Measurements from ENCODE around the gene ZNF488.

GRCh38 chr10:47357131-47357582 lies 26.9 kb downstream of the ZNF488 start:
- TF ChIP-seq, protein P1, sequence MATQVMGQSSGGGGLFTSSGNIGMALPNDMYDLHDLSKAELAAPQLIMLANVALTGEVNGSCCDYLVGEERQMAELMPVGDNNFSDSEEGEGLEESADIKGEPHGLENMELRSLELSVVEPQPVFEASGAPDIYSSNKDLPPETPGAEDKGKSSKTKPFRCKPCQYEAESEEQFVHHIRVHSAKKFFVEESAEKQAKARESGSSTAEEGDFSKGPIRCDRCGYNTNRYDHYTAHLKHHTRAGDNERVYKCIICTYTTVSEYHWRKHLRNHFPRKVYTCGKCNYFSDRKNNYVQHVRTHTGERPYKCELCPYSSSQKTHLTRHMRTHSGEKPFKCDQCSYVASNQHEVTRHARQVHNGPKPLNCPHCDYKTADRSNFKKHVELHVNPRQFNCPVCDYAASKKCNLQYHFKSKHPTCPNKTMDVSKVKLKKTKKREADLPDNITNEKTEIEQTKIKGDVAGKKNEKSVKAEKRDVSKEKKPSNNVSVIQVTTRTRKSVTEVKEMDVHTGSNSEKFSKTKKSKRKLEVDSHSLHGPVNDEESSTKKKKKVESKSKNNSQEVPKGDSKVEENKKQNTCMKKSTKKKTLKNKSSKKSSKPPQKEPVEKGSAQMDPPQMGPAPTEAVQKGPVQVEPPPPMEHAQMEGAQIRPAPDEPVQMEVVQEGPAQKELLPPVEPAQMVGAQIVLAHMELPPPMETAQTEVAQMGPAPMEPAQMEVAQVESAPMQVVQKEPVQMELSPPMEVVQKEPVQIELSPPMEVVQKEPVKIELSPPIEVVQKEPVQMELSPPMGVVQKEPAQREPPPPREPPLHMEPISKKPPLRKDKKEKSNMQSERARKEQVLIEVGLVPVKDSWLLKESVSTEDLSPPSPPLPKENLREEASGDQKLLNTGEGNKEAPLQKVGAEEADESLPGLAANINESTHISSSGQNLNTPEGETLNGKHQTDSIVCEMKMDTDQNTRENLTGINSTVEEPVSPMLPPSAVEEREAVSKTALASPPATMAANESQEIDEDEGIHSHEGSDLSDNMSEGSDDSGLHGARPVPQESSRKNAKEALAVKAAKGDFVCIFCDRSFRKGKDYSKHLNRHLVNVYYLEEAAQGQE (IDR thresholded peaks at IDR 0.05; ENCODE audit: borderline replicate concordance): no peak
- no peak for TF ChIP-seq TAF1 (IDR thresholded peaks at IDR 0.05; ENCODE audit: low read depth)

Measured in neural cell (in vitro differentiated cells).